ENCODE results near the gene MTHFD2L.

Gene MTHFD2L

DNA sequence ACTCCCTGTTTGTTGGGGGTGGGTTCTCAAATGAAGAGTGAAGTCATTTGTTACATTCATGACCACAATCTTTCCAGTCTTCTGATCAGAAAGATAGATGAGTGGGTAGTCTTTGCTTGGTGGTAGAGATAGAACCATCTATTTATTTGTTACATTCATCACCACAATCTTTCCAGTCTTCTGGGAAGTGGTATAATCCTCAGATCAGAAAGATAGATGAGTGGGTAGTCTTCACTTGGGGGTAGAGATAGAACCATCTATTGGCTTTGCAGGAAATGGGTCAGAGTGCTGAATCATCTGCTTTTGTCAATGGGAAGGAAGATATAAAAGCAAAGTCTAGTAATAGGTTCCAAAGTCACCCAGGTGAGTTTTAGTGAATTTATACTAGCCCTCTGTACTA lies 86.1 kb downstream of the MTHFD2L start:
- no peak for DNase-seq (ENCODE audit: low read depth, low spot score)

DNA sequence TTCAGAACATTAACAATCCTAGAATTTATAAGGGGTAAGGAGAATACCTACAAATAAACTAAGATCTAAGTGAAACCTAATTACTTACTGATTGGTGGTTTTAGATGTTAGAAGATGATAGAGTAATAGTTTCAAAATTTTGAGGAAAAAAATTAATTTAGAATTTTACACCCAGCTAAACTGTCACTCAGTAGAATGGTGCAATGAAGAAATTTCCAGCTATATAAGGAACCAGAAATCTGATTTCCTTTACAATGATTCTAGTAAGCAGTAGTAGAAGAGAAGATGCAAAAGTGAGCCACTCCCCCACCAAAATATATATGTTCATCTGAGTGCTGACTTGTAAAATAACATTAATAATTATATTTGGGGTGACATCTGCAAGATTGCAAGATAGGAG lies 95.0 kb downstream of the MTHFD2L start:
- DNase-seq (ENCODE audit: low read depth, low spot score) = no peak

GRCh38 chr4:74254386-74254785 lies 96.5 kb downstream of the MTHFD2L start:
- DNase-seq (ENCODE audit: low read depth, low spot score) = no peak

- no peak for DNase-seq (ENCODE audit: low read depth, low spot score)
These were observed 97.2 kb downstream of the MTHFD2L start for GRCh38 chr4:74255096-74255495.

DNA sequence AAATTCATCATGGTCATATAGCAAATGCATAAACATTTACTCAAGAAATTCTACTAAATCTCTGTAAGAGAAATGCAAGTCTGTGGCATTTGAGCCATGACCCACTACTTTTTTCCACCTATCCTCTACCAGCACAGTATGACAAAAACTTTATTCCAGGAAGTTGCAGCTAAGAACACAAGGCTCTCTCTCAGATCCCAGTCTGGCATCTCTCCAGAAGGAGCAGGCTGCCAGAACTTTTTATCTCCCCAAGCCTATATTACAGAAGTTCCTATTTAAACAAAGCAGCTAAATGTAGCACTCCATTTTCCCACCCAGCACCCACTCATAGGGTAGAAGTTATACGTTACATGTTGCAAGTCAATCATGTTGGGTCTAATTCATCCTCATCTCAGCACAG lies 101.0 kb downstream of the MTHFD2L start:
- no peak for DNase-seq (ENCODE audit: low read depth, low spot score)

DNA sequence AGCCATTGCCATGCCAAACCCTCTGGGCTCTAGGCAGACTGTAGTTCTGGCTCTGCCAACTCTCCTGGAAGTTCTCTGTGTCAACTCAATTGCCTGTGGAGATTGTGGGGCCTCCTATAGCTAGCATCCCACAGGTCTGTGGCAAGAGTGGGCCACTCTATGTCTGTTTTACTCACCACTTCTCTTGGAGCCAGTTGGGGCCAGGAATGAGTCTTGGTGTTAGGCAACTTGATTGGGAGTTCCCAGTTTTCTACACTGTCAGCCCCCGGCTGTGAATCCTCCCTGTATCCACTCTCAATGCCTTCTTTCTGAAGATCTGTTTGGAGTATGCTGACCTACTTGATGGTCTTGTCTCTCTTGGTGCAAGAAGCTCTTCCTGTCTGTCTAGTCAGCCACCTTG lies 102.1 kb downstream of the MTHFD2L start:
- no peak for DNase-seq (ENCODE audit: low read depth, low spot score)

GRCh38 chr4:74262522-74262921 lies 104.6 kb downstream of the MTHFD2L start:
- no peak for DNase-seq (ENCODE audit: low read depth, low spot score)

GRCh38 chr4:74263551-74263950 lies 105.6 kb downstream of the MTHFD2L start:
- DNase-seq (ENCODE audit: low read depth, low spot score) = no peak

- no peak for DNase-seq (ENCODE audit: low read depth, low spot score)
These were observed 108.2 kb downstream of the MTHFD2L start for GRCh38 chr4:74266081-74266480.

DNA sequence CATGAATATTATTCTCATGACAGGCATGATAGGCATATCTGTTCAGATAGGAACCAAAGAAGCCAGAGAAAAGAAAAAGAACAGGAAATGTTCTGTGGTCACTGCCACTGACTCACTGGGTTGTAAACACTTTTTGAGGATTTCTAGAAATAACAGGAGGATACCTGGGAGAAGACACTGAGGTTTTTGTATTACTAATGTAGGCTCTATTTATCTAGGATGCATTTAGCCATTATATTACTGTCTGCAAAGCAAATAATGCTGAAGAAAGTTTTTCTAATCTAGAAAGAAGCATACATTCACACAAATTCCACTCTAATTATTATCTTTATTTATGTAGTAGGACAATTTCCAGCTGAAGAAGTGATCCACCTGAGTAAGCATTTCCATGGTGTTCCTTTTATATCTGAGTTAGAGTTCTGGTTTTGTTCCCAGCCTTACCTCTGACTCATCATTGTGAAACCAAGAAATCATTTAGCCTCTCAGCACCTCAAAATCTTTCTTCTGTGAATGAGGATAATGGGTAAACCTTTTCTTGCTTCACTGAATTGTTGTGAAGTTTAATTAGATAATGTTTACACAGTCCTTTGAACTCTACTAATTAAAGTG lies 110.2 kb downstream of the MTHFD2L start:
- DNase-seq (ENCODE audit: low read depth, low spot score) = no peak

DNA sequence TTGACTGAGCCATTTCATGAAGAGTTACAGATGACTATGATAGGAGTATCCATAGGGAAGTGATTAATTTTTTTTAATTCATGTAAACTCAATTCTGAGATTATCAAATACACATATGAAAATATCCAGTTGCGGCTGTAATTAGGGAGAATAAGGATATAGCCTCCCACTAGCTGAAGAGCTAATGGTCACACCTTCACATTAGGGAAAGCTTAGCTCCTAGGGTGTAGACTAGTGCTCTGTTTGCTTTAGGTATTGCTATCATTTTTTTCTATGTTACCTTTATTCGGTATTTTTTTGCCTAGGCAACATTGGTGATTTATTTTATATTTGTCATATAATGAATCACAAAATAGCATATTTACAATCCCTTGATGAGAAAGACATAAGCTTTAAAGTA lies 110.7 kb downstream of the MTHFD2L start:
- DNase-seq (ENCODE audit: low read depth, low spot score) = no peak

- DNase-seq (ENCODE audit: low read depth, low spot score) = no peak
These were observed 120.6 kb downstream of the MTHFD2L start for GRCh38 chr4:74278490-74278889.

- no peak for DNase-seq (ENCODE audit: low read depth, low spot score)
These were observed 121.8 kb downstream of the MTHFD2L start for GRCh38 chr4:74279716-74280115.

- no peak for DNase-seq (ENCODE audit: low read depth, low spot score)
These were observed 125.0 kb downstream of the MTHFD2L start for GRCh38 chr4:74282926-74283325.

DNA sequence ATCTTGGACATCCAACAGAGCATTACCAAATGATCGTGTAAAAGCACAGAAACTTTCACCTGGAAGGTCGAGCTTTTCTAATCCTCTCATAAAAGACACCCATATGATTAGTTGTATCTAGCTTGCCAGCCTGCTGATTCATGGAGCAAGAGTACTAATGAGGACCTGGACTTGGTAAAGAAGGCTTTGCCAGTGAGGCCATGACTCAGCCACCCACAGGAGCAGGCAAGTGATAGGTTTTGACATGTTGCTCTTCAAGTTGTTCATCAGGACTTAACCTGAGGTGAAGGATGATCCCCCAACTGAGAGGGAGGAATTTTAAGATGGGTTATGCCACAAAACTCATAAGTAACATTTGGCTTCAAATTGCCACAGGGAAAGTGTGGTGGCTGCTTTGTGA lies 125.7 kb downstream of the MTHFD2L start:
- no peak for DNase-seq (ENCODE audit: low read depth, low spot score)

GRCh38 chr4:74284053-74284452 lies 126.1 kb downstream of the MTHFD2L start:
- DNase-seq (ENCODE audit: low read depth, low spot score) = no peak

GRCh38 chr4:74287164-74287563 lies 129.2 kb downstream of the MTHFD2L start:
- no peak for DNase-seq (ENCODE audit: low read depth, low spot score)

- no peak for DNase-seq (ENCODE audit: low read depth, low spot score)
These were observed 129.9 kb downstream of the MTHFD2L start for GRCh38 chr4:74287791-74288190.

- DNase-seq (ENCODE audit: low read depth, low spot score) = no peak
These were observed 133.6 kb downstream of the MTHFD2L start for GRCh38 chr4:74291471-74291870.

GRCh38 chr4:74292111-74292870 lies 134.4 kb downstream of the MTHFD2L start:
- DNase-seq (ENCODE audit: low read depth, low spot score) = no peak

DNA sequence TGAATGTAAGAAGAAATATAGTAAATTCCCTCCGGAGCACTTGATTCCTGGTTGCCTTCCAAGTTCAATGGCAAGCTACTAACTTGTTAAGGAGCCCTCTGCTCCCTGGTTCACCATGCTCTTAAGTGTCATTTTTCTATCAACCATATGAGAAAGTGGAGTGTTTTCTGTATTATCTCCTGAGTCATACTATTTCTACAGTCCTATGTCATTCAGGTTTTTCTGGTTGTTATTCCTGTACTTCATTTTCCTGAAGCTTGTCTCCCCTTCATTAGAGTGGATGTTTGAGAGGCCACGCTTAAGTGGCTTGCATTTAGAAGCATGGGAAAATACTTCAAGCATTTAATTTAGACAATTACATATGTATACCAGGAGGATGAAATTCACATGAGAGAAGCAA lies 135.6 kb downstream of the MTHFD2L start:
- DNase-seq (ENCODE audit: low read depth, low spot score) = no peak

DNA sequence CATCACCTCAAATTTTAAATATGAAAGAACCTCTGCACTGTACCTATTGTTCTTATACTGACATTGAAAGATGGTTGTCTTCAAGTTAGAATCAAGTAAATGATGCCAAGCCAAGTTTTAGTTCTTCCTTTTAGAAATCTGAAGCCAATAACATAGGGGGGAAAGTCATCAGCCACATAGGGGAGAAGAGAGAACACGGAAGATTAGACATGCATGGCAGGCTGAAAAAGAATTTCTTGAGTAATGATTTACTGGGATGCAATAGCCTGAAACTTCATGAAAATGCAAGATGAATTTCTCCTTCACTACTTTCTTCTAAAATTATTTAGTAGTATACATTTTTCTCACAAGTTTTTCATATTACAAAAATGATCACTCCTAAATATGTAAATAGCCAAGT lies 136.8 kb downstream of the MTHFD2L start:
- no peak for DNase-seq (ENCODE audit: low read depth, low spot score)

DNA sequence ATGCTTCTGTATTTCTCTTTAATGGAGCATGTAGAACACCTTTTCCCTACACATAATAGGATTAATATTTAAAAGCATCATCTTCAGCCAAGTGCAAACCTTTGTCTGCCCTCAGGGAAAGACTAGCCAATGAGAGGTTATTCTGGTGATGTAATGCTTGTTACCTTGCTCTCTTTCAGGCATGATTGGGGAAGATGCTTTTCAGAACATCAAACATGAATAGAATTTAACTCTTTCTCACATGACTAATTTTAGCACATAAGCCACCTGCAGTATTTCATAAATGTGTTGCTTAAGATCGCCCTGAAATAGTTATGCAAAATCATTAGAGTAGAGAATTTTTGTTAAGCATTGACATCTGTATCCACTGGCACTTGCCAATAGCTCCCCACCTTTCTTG lies 139.6 kb downstream of the MTHFD2L start:
- no peak for DNase-seq (ENCODE audit: low read depth, low spot score)

Data from activated CD4-positive, CD25-positive, alpha-beta regulatory T cell treated with anti-CD3 and anti-CD28 coated beads, Interleukin-2, amount 50 U/mL, for 16 hours (primary cell).